Ovary (tissue), 9 donors: ENCODE data around the gene HTT-AS. TPM values are rescaled to one million over a fixed set of nuclear protein-coding genes. Genes with fewer than 3 reads are reported as not detected.

Experiments used
- DNase-seq, 5 donors: peaks; one replicate each; pipeline ENCODE4 v3.0.0-alpha.2; 2019 to 2020
- H3K27ac ChIP-seq, 2 donors: fragments of 200-600 bp; one replicate each; pipeline versions ENCODE4 v1.5.1 to v1.8.0; 2019 to 2022
- H3K27me3 ChIP-seq: fragments of 200-600 bp; one replicate; pipeline ENCODE4 v1.8.0; 2022
- H3K36me3 ChIP-seq: fragments of 200-600 bp; sonication (generic); one replicate; pipeline ENCODE4 v1.5.1; 2019
- H3K4me1 ChIP-seq: one replicate; pipeline ENCODE4 v1.8.1; 2013; ENCODE audit warnings: mild to moderate bottlenecking, moderate library complexity; ENCODE audit not compliant: insufficient read depth
- H3K4me3 ChIP-seq: fragments of 200-600 bp; sonication (generic); one replicate; pipeline ENCODE4 v1.5.1; 2017
- H3K9me3 ChIP-seq, 2 donors: fragments of 200-600 bp in 1 of 2; sonication (generic) in 1 of 2; one replicate each; pipeline versions ENCODE4 v1.5.1 to v1.8.1; 2013 to 2019; ENCODE audit warnings: mild to moderate bottlenecking in 1 of 2, moderate library complexity in 1 of 2
- EP300 ChIP-seq: sonication (generic); formaldehyde crosslinking; IDR thresholded peaks from one replicate; pipeline ENCODE4 v1.6.1; 2017; ENCODE audit warnings: antibody characterized with exemption
- POLR2A ChIP-seq: fragments of 450-650 bp; IDR thresholded peaks from one replicate; pipeline ENCODE4 v1.6.1; 2017; ENCODE audit warnings: antibody characterized with exemption, mild to moderate bottlenecking, moderate library complexity
- WGBS, 3 donors: extraction: QIAGEN DNeasy Blood & Tissue Kit in 1 of 3; methylation state at CpG; one replicate each; pipeline versions ENCODE4 v1.1.5 to v1.1.7; 2013 to 2017; 5-methylcytosine and 5-hydroxymethylcytosine counted together
- intact Hi-C, 4 donors: fragments of 100-400 bp; cut with DNase I; formaldehyde crosslinking; loops; one replicate each; pipeline versions ENCODE4 v1.11.0 to v1.15.1; 2022 to 2023
- polyA plus RNA-seq, 2 donors: library from polyadenylated mRNA; stranded (reverse); fragments of 200-250 nt in 1 of 2; fragments of 350-450 nt in 1 of 2; fragmentation: Illumina TruSeq in 1 of 2; extraction: RNeasy Lipid Tissue Mini Kit (QIAGEN cat#74804) in 1 of 2; gene quantifications; one replicate each; pipeline ENCODE4 v1.2.3, GENCODE V29; 2013 to 2014
- total RNA-seq, 7 donors: library from RNA; depleted of rRNA in 2 of 7; stranded (reverse); fragments of >200 nt in 2 of 7; fragmentation: NEBNext Ultra II Directional in 3 of 7; extraction: Animal tissue kit (Norgen Biotek cat#: 25700) in 3 of 7; gene quantifications; one replicate each; pipeline versions ENCODE4 v1.1.0 to v1.2.4, GENCODE V29; 2016 to 2023
- TF ChIP-seq, protein P1 (sequence below), 3 donors: fragments of 450-650 bp in 2 of 3; fragments of 200-600 bp in 1 of 3; IDR thresholded peaks; one replicate each; pipeline versions ENCODE4 v1.5.1 to v1.8.0; 2016 to 2022; ENCODE audit warnings: antibody characterized with exemption in 3 of 3, mild to moderate bottlenecking in 1 of 3
- donor health status: DM: no; HTN: no; CAD: no; lungs with moderate emphysema.
- donor health status: DM: no; HTN: no; CAD: no.
- donor health status: Bipolar disorder and iron deficiency.
- donor health status: DM: yes; HTN: yes; CAD: no.
- donor health status: DM: no; HTN: no; CAD: no.
- donor health status: DM: yes; HTN: yes; CAD: no.

HTT-AS gene
- total and polyA plus RNA-seq, 9 donors = not detected

DNA sequence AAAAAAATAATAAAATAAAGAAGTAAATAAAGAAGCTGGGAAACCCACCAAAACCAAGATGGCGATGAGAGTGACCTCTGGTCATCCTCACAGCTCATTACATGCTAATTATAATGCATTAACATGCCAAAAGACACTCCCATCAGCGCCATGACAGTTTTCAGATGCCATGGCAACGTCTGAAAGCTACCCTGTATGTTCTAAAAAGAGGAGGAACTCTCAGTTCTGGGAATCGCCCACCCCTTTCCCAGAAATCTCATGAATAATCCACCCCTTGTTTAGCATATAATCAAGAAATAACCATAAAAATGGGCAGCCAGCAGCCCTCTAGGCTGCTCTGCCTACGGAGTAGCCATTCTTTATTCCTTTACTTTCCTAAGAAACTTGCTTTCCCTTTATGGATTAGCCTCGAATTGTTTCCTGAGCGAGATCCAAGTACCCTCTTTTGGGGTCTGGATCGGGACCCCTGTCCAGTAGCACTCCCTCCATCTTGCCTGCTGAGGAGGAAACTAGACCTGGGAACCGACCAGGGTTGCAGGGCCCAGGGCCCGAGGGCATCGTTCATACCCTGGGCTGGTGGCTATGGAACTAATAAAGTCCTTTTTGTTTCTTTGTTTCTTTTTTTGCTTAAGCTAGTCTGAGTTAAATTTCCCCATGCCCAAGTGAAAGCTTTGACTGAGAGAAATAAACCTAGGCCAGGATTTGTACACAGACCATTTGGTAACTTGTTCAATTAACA, 30.9 kb downstream of the HTT-AS start:
- H3K4me3 ChIP-seq = no peak overlapping the region
- DNase-seq = no peak
- no peak overlapping the region for H3K27ac ChIP-seq
- intact Hi-C loops = no loop called here
- peaks cover 7% of the 10 kb centered on the region for H3K4me1 ChIP-seq
- no peaks in the 10 kb centered on the region for H3K27me3 ChIP-seq
- H3K36me3 ChIP-seq = no peaks in the 10 kb centered on the region
- no peaks in the 10 kb centered on the region for H3K9me3 ChIP-seq
- no peak for TF ChIP-seq POLR2A
- TF ChIP-seq, protein P1, sequence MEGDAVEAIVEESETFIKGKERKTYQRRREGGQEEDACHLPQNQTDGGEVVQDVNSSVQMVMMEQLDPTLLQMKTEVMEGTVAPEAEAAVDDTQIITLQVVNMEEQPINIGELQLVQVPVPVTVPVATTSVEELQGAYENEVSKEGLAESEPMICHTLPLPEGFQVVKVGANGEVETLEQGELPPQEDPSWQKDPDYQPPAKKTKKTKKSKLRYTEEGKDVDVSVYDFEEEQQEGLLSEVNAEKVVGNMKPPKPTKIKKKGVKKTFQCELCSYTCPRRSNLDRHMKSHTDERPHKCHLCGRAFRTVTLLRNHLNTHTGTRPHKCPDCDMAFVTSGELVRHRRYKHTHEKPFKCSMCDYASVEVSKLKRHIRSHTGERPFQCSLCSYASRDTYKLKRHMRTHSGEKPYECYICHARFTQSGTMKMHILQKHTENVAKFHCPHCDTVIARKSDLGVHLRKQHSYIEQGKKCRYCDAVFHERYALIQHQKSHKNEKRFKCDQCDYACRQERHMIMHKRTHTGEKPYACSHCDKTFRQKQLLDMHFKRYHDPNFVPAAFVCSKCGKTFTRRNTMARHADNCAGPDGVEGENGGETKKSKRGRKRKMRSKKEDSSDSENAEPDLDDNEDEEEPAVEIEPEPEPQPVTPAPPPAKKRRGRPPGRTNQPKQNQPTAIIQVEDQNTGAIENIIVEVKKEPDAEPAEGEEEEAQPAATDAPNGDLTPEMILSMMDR (IDR thresholded peaks at IDR 0.05) = no peak
- TF ChIP-seq EP300 = no peak
- WGBS, 3 donors = 85 to 91% (median 90%) methylated on average over 11 of the region's 11 CpGs

DNA sequence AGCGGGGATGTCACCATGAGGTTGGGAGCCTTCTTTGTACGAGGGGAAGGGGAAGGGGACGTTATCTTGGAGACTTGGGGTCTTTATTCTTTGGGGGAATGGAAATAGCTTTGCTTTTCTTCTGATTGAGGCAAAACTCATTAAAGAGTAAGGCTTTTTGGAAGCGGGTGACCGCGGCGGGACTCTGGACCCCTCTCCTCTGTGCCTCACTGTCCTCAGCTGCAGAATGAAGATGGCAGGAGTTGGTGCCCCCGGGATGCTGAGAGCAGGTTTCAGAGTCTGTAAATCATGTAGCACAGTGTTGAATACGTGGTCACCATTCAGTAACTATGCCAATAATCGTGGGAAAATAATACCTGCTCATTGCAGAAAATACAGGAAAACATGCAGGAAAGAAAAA, 32.1 kb downstream of the HTT-AS start:
- no peak overlapping the region for H3K27ac ChIP-seq
- no peaks in the 10 kb centered on the region for H3K27me3 ChIP-seq
- no peak for DNase-seq
- intact Hi-C loops = no loop called here
- no peaks in the 10 kb centered on the region for H3K36me3 ChIP-seq
- H3K9me3 ChIP-seq = no peaks in the 10 kb centered on the region
- peak overlapping the region; percentile 31 for H3K4me3 ChIP-seq
- H3K4me1 ChIP-seq = peaks cover 7% of the 10 kb centered on the region
- no peak for TF ChIP-seq EP300
- no peak for TF ChIP-seq POLR2A
- TF ChIP-seq, protein P1 (IDR thresholded peaks at IDR 0.05) = no peak
- WGBS, 3 donors = 50 to 70% (median 64%) methylated on average over 10 of the region's 10 CpGs

DNA sequence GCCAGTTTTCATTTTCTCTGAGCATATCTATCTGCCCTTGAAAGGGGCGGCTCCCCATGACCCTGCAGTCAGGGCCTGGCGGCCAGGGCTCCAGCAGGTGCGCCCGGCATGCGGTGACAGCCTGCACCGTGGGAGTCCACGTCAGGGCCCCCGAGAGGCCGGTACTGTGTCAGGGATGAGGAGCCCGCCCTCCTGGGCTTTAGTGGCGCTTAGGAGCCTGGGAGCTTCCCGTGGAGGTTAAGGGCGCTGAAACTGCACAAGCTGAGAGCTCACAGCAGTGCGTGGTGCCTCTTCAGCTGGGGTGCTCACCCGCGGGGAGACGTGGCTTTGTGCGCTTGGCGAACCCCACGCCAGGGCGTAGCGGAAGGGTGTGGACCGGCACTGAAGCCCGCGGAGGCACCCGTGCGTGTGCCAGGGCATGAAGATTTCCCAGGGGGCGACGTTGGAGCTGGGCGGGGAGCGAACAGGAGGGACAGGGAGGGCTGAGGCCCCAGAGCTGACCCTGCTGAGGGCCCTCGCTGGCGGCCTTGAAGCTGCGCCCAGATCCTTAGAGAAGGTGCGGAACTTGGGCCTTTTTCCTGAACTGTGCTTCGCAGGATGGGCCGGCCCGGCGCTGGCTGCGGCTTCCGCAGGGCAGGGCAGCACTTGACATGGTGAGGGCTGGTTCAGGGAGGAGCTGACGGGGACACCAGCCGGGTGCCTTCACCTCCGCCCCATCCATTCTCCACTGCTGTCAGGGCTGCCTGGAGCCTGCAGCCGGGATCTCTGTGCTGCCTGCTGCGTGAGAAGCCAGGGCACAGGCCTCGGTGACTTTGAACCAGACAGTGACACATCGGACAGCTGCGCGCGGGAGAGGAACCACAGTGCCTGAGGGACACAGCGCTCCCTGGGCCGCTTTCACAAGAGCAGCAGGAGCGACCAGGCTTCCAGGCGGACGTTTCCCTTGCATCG, 32.9 kb downstream of the HTT-AS start:
- WGBS, 3 donors = 4 to 20% (median 15%) methylated on average over 48 to 57 of the region's 57 CpGs
- intact Hi-C loops = no loop called here
- H3K4me1 ChIP-seq = peaks cover 7% of the 10 kb centered on the region
- peak overlapping the region; percentile 31 for H3K4me3 ChIP-seq
- TF ChIP-seq EP300 (no peak), POLR2A (no peak)
- TF ChIP-seq, protein P1 (IDR thresholded peaks at IDR 0.05) = no peak
- no peaks in the 10 kb centered on the region for H3K36me3 ChIP-seq
- no peaks in the 10 kb centered on the region for H3K9me3 ChIP-seq
- peak overlapping the region in 1 of 2 donors; percentile 33 for H3K27ac ChIP-seq
- peak; percentile 31 to 69 (median 46) for DNase-seq
- H3K27me3 ChIP-seq = no peaks in the 10 kb centered on the region

DNA sequence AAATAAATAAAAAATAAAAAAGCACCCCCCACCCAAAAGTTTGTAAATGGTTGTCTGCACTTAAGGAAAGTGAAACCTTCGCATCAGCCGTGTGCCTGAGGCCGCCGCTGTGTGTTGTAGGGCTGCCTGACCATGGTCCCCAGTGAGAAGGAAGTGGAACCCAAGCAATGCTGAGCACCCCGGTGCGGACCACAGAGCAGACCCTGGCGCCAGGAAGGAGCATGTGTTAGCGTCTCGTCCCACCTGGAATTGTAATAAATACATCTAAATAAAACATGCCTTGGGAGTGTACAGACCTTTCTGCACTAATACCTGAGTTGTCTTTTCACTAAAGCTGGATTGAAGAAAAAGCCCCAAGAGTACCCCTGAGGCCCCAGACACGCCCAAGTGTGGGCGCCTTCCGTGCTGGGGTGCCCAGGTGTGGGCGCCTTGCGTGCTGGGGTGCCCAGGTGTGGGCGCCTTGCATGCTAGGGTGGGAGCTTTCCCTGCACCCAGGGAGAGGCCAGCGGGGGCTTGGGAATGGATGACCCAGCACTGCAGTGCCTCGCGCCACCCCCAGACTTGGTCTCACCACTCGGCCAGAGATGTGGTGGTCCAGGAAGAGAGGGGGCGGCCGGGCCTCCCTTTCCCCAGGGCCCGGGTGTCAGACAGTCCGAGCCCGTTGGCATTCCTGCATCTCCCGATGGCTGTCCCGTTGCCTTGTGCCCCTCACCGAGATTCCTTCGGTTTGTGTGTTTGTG, 33.7 kb downstream of the HTT-AS start:
- TF ChIP-seq POLR2A (no peak), EP300 (no peak)
- TF ChIP-seq, protein P1 (IDR thresholded peaks at IDR 0.05) = no peak
- 77 to 87% (median 79%) methylated on average over 27 to 28 of the region's 28 CpGs for WGBS, 3 donors
- Histone ChIP-seq H3K27ac (no peak overlapping the region), H3K4me1 (peaks cover 7% of the 10 kb centered on the region), H3K36me3 (no peaks in the 10 kb centered on the region), H3K9me3 (no peaks in the 10 kb centered on the region), H3K4me3 (no peak overlapping the region), H3K27me3 (no peaks in the 10 kb centered on the region)
- intact Hi-C loops = no loop called here
- DNase-seq = no peak
